Choroid plexus epithelial cell (primary cell): ENCODE measurements around the gene CIB1.
A peak's percentile ranks its signal among the peaks of the same experiment; 100 is the strongest.
"Not testable (repeated sequence)": the region's sequence is repeated elsewhere in the genome, so short reads cannot be mapped to it uniquely, and the experiment has no call there.

ENCODE experiments used
- DNase-seq: peaks from one replicate; pipeline ENCODE4 v3.0.0-alpha.2; 2010; ENCODE audit warnings: low read depth
- H3K4me3 ChIP-seq: 2 replicates; pipeline ENCODE4 v1.5.1; 2011; ENCODE audit warnings: low read depth, mild to moderate bottlenecking, control low read depth, low read length, moderate library complexity
- CTCF ChIP-seq: conservative IDR thresholded peaks from 2 replicates; pipeline ENCODE4 v1.5.1; 2011; ENCODE audit warnings: low read depth, mild to moderate bottlenecking, control low read depth, inconsistent platforms, low read length, moderate library complexity

The CIB1 gene

DNA sequence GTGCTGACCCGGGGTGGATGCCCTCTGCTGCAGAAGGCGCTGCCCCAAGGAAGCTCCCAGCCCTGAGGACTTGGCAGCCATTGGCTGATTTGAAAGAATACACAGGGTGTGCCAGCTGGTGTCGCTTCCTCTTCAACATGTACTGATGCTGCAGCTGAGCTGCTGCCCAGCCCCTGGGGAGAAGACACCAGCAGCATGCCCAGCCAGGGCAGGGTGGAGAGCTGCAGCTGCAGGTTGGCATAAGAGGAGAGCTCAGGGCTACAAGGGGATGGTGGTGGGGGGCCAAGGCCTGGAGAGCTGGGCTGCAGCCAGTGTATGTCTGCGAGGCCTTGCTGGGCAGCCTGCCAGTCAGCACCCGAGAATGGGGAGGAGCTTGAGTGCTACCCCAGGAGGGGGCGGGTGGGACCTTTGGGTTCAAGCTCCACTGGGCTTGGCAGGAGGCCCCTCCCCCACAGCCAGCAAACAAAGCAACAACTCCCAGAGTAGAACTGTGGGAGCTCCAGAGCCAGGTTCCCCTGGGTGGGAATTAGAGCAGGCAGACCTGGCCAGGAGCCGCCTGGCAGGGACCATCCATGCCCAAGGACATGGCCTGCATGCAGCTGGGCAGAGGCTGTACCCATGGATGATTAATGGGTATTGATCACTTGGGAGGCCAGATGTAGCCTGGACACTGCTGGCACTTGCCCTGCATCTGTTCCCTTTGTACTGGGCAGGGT is 41.8 kb downstream of the CIB1 start:
- no peak overlapping the region for H3K4me3 ChIP-seq
- peak; percentile 64 for DNase-seq
- TF ChIP-seq CTCF = no peak

DNA sequence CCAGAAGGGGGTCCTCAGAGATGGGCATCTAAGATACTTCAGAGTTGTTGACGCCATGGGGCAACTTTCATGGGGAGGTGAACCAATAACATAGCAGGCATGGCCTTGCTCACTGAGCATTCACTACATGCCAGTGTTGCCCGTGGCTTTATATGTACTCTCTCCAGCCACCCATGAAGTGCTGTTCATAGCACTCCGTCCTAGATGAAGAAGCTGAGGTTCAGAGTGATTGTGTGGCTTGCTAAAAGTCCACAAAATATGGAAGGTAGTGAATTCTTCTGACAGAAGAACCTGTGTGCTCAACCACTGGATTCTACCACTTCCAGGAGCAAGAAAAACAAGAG is 42.4 kb downstream of the CIB1 start:
- no peak overlapping the region for H3K4me3 ChIP-seq
- TF ChIP-seq CTCF = no peak
- no peak for DNase-seq

- no peak overlapping the region for H3K4me3 ChIP-seq
- no peak for TF ChIP-seq CTCF
- no peak for DNase-seq
Observed at GRCh38 chr15:90190606-90191343, 43.0 kb downstream of the CIB1 start.

DNA sequence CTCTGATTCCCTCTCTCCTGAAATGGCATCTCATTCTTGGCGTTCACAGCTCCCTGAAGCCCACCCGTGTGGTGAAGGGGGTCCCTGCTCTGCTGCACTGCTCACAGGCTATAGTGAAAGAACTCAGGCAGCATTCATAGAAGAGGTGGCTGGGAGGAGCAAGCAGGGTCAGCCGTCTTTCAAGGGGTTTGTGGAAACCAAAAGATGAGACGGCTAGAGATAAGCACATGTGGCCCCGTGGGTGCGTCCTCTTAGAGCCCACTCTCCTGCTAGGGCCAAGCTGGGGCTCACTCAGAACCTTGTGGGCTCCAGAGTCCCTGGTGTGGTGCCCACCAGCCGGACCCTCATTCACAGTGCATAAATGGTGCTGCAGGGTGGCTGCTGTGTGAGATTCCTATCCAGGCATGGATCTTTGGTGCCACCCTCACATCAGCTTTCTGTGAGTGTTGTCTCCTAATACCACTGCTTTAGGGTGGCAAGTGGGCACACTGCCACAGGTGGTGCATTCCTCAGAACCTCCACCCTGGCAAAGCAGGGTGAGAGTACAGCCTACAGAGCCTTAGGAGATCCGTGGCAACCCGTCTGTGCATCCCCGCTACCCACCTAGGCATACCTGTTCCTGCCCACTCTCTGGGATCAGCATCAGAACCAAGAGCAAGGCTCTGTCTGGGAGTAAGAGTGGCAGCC is 43.8 kb downstream of the CIB1 start:
- no peak for TF ChIP-seq CTCF
- DNase-seq = no peak
- no peak overlapping the region for H3K4me3 ChIP-seq

DNA sequence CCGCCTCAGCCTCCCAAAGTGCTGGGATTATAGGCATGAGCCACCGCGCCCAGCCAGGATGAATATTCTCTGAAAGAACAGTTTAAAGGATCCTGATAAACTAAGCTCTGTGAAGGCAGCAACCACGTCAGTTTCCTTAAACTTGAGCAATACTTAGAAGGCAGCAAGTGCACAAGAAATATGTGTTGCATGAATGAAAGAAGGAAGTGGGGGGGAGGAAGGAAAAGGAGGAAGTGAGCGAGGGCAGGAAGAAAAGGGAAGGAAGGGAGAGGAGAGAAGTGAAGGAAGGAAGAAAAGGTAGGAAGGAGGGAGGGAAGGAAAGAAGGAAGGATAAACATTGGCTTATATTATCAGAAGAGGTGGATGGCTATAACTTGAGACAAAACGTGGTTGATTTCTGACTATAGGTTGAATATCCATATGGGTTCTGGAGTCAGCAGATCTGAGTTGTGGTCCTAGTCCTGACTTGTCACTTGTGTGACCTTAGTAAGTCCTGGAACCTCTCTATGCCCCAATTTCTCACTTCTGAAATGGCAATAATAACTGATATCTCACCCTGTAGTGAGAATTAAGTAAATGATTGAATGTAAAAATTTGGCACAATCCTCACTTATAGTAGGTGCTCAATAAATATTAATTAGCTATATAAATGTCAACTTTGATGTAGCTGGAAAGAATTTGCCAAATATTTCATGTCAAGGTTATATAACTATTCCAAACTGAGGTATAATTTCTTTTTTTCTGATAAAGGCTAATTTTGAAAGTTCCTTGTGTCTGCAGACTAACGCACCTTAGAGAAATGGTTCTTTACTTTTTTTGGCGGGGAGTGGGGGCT is 44.6 kb downstream of the CIB1 start:
- TF ChIP-seq CTCF = no peak
- no peak overlapping the region for H3K4me3 ChIP-seq
- no peak for DNase-seq

- DNase-seq, H3K4me3 ChIP-seq: not testable (repeated sequence)
Observed at GRCh38 chr15:90188065-90188464, 45.7 kb downstream of the CIB1 start.
